ENCODE data around the gene IKZF2. TPM values are rescaled to one million over a fixed set of nuclear protein-coding genes. Genes with fewer than 3 reads are reported as not detected.
A peak's percentile ranks its signal among the peaks of the same experiment; 100 is the strongest.

The IKZF2 gene
- total RNA-seq, 1 donor from 2014 or later: 9.2 TPM

GRCh38 chr2:213067888-213068287 lies 83.5 kb downstream of the IKZF2 start:
- no peak for DNase-seq (ENCODE audit: low spot score)
- peaks cover 43% of the 10 kb centered on the region for H3K4me1 Mint-ChIP-seq (ENCODE audit: low read depth)

GRCh38 chr2:213066443-213066743 lies 85.0 kb downstream of the IKZF2 start:
- peaks cover 43% of the 10 kb centered on the region for H3K4me1 Mint-ChIP-seq (ENCODE audit: low read depth)
- no peak overlapping the region for H3K27ac Mint-ChIP-seq (ENCODE audit: unreplicated experiment)
- no peak for TF ChIP-seq CTCF (IDR thresholded peaks at IDR 0.05)
- H3K9me3 Mint-ChIP-seq (ENCODE audit: low read depth): no peaks in the 10 kb centered on the region
- H3K36me3 Mint-ChIP-seq (ENCODE audit: low read depth): no peaks in the 10 kb centered on the region
- H3K4me3 Mint-ChIP-seq (ENCODE audit: unreplicated experiment): peak overlapping the region; percentile 5
- DNase-seq (ENCODE audit: low spot score): no peak
- H3K27me3 Mint-ChIP-seq (ENCODE audit: low read depth): no peaks in the 10 kb centered on the region

More at GRCh38 chr2:213067888-213068287, 83.5 kb downstream of the IKZF2 start:
- Mint-ChIP-seq H3K4me3 (ENCODE audit: unreplicated experiment) (no peak overlapping the region), H3K27ac (ENCODE audit: unreplicated experiment) (peak overlapping the region; percentile 53), H3K36me3 (ENCODE audit: low read depth) (no peaks in the 10 kb centered on the region), H3K27me3 (ENCODE audit: low read depth) (no peaks in the 10 kb centered on the region), H3K9me3 (ENCODE audit: low read depth) (no peaks in the 10 kb centered on the region)
- TF ChIP-seq CTCF (IDR thresholded peaks at IDR 0.05): no peak

GRCh38 chr2:213065583-213066442 lies 85.6 kb downstream of the IKZF2 start:
- peaks cover 43% of the 10 kb centered on the region for H3K4me1 Mint-ChIP-seq (ENCODE audit: low read depth)
- peak overlapping the region; percentile 26 for H3K4me3 Mint-ChIP-seq (ENCODE audit: unreplicated experiment)
- H3K27ac Mint-ChIP-seq (ENCODE audit: unreplicated experiment): peak overlapping the region; percentile 72
- no peaks in the 10 kb centered on the region for H3K36me3 Mint-ChIP-seq (ENCODE audit: low read depth)
- no peaks in the 10 kb centered on the region for H3K9me3 Mint-ChIP-seq (ENCODE audit: low read depth)
- no peak for DNase-seq (ENCODE audit: low spot score)
- TF ChIP-seq CTCF (IDR thresholded peaks at IDR 0.05): no peak
- H3K27me3 Mint-ChIP-seq (ENCODE audit: low read depth): no peaks in the 10 kb centered on the region

GRCh38 chr2:213064099-213064498 lies 87.3 kb downstream of the IKZF2 start:
- no peak overlapping the region for H3K4me3 Mint-ChIP-seq (ENCODE audit: unreplicated experiment)
- DNase-seq (ENCODE audit: low spot score): no peak
- H3K36me3 Mint-ChIP-seq (ENCODE audit: low read depth): no peaks in the 10 kb centered on the region
- H3K27ac Mint-ChIP-seq (ENCODE audit: unreplicated experiment): no peak overlapping the region
- H3K27me3 Mint-ChIP-seq (ENCODE audit: low read depth): no peaks in the 10 kb centered on the region
- H3K4me1 Mint-ChIP-seq (ENCODE audit: low read depth): peaks cover 30% of the 10 kb centered on the region
- TF ChIP-seq CTCF (IDR thresholded peaks at IDR 0.05): no peak
- H3K9me3 Mint-ChIP-seq (ENCODE audit: low read depth): no peaks in the 10 kb centered on the region

GRCh38 chr2:213057977-213058376 lies 93.4 kb downstream of the IKZF2 start:
- Mint-ChIP-seq H3K9me3 (ENCODE audit: low read depth) (no peaks in the 10 kb centered on the region), H3K4me1 (ENCODE audit: low read depth) (peaks cover 12% of the 10 kb centered on the region), H3K27ac (ENCODE audit: unreplicated experiment) (peak overlapping the region; percentile 36), H3K27me3 (ENCODE audit: low read depth) (no peaks in the 10 kb centered on the region), H3K36me3 (ENCODE audit: low read depth) (no peaks in the 10 kb centered on the region), H3K4me3 (ENCODE audit: unreplicated experiment) (no peak overlapping the region)
- DNase-seq (ENCODE audit: low spot score): no peak
- no peak for TF ChIP-seq CTCF (IDR thresholded peaks at IDR 0.05)
